Breast epithelium (tissue), 3 donors: ENCODE data around the gene RSPH3.

Experiments
- POLR2A ChIP-seq: fragments of 450-650 bp; IDR thresholded peaks from one replicate; pipeline ENCODE4 v1.6.1; 2016; ENCODE audit warnings: antibody characterized with exemption, mild to moderate bottlenecking, moderate library complexity
- TF ChIP-seq, protein P1 (sequence below), 3 donors: fragments of 450-650 bp; IDR thresholded peaks; one replicate each; pipeline ENCODE4 v1.5.1; 2016 to 2017; ENCODE audit warnings: antibody characterized with exemption in 3 of 3, mild to moderate bottlenecking in 3 of 3, moderate library complexity in 3 of 3

DNA sequence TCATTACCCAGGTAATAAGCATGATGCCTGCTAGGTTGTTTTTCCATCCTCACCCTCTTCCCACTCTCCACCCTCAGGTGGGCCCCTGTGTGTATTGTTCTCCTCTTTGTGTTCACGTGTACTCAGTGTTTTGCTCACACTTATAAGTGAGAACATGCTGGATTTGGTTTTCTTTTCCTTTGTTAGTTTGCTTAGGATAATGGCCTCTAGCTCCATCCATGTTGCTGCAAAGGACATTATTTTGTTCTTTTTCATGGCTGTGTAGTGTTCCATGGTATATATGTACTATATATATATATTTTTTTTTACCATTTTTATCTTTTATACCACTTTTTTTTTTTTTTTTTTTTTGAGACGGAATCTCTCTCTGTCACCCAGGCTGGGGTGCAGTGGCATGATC, 71.9 kb downstream of the RSPH3 start:
- TF ChIP-seq, protein P1, sequence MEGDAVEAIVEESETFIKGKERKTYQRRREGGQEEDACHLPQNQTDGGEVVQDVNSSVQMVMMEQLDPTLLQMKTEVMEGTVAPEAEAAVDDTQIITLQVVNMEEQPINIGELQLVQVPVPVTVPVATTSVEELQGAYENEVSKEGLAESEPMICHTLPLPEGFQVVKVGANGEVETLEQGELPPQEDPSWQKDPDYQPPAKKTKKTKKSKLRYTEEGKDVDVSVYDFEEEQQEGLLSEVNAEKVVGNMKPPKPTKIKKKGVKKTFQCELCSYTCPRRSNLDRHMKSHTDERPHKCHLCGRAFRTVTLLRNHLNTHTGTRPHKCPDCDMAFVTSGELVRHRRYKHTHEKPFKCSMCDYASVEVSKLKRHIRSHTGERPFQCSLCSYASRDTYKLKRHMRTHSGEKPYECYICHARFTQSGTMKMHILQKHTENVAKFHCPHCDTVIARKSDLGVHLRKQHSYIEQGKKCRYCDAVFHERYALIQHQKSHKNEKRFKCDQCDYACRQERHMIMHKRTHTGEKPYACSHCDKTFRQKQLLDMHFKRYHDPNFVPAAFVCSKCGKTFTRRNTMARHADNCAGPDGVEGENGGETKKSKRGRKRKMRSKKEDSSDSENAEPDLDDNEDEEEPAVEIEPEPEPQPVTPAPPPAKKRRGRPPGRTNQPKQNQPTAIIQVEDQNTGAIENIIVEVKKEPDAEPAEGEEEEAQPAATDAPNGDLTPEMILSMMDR (IDR thresholded peaks at IDR 0.05) = no peak
- no peak for TF ChIP-seq POLR2A
